SK-N-SH (cell line): ENCODE measurements around the gene SPECC1L. TPM values are rescaled to one million over a fixed set of nuclear protein-coding genes. Genes with fewer than 3 reads are reported as not detected.

Experiments used
- CTCF ChIA-PET: fragments of 300-600, 350-600 bp; formaldehyde crosslinking; extraction: SDS; loops from one replicate; lab custom pipeline; 2021; lab: Yijun Ruan, JAX
- POLR2A ChIA-PET: fragments of 350-600 bp; sonication (Branson Sonifier 250); formaldehyde crosslinking; extraction: SDS; loops from one replicate; lab custom pipeline; 2020; ENCODE audit warnings: antibody characterized with exemption, inconsistent platforms; lab: Yijun Ruan, JAX
- DNase-seq: peaks from one replicate; pipeline ENCODE4 v3.0.0; 2012
- H2AFZ ChIP-seq: fragments of 200-600 bp; sonication (generic); 2 replicates; pipeline ENCODE4 v1.8.1; 2016; ENCODE audit warnings: antibody characterized with exemption, mild to moderate bottlenecking, low read depth
- H3F3A ChIP-seq: fragments of 200-600 bp; sonication (generic); replicated peaks from 2 replicates; pipeline ENCODE3; 2016; ENCODE audit warnings: antibody characterized with exemption, mild to moderate bottlenecking; ENCODE audit not compliant: insufficient read depth
- H3K27ac ChIP-seq, 2 experiments: fragments of 200-500 bp in 1 of 2; fragments of 200-600 bp in 1 of 2; sonication (Bioruptor generic) in 1 of 2; sonication (generic), shearing (Covaris generic) in 1 of 2; 2 replicates each; pipeline versions ENCODE4 v1.5.1 to v1.6.1; 2014 to 2016; ENCODE audit warnings: low read depth in 2 of 2, inconsistent platforms in 1 of 2, low read length in 1 of 2, mild to moderate bottlenecking in 1 of 2, mixed read lengths in 1 of 2
- H3K27me3 ChIP-seq: fragments of 200-600 bp; sonication (generic), shearing (Covaris generic); 2 replicates; pipeline ENCODE4 v1.6.1; 2016; ENCODE audit warnings: mixed run types; ENCODE audit not compliant: insufficient read depth
- H3K36me3 ChIP-seq, 2 experiments: fragments of 200-500 bp in 1 of 2; fragments of 200-600 bp in 1 of 2; sonication (Bioruptor generic) in 1 of 2; sonication (generic) in 1 of 2; replicated peaks in 1 of 2; 2 replicates each; pipeline versions ENCODE3 to v1.5.1; 2014 to 2016; ENCODE audit warnings: low read length in 1 of 2, mild to moderate bottlenecking in 1 of 2; ENCODE audit not compliant: insufficient read depth in 2 of 2, control insufficient read depth in 1 of 2
- H3K4me1 ChIP-seq, 2 experiments: fragments of 200-500 bp in 1 of 2; fragments of 200-600 bp in 1 of 2; sonication (Bioruptor generic) in 1 of 2; sonication (generic), shearing (Covaris generic) in 1 of 2; 2 replicates each; pipeline versions ENCODE4 v1.5.1 to v1.6.1; 2014 to 2016; ENCODE audit warnings: low read depth in 1 of 2, low read length in 1 of 2, mixed run types in 1 of 2; ENCODE audit not compliant: insufficient read depth in 2 of 2, control insufficient read depth in 1 of 2
- H3K4me2 ChIP-seq: fragments of 200-600 bp; sonication (generic), shearing (Covaris generic); 2 replicates; pipeline ENCODE4 v1.6.1; 2017; ENCODE audit warnings: mixed run types
- H3K4me3 ChIP-seq, 2 experiments: fragments of 200-500 bp in 1 of 2; fragments of 200-600 bp in 1 of 2; sonication (Bioruptor generic) in 1 of 2; sonication (generic), shearing (Covaris generic) in 1 of 2; 2 replicates each; pipeline versions ENCODE4 v1.5.1 to v1.8.1; 2014 to 2016; ENCODE audit warnings: low read depth in 2 of 2, inconsistent platforms in 1 of 2, low read length in 1 of 2, mild to moderate bottlenecking in 1 of 2, mixed read lengths in 1 of 2, moderate library complexity in 1 of 2
- H3K79me2 ChIP-seq: fragments of 200-600 bp; sonication (generic); 2 replicates; pipeline ENCODE4 v1.8.1; 2017; ENCODE audit warnings: mild to moderate bottlenecking; ENCODE audit not compliant: insufficient read depth
- H3K9ac ChIP-seq: fragments of 200-600 bp; sonication (generic); 2 replicates; pipeline ENCODE4 v1.6.1; 2017; ENCODE audit warnings: mixed run types
- H3K9me2 ChIP-seq: fragments of 200-600 bp; sonication (generic); 2 replicates; pipeline ENCODE4 v1.6.1; 2017; ENCODE audit warnings: mixed run types
- H3K9me3 ChIP-seq: fragments of 200-600 bp; sonication (generic); 2 replicates; pipeline ENCODE4 v1.6.1; 2017; ENCODE audit warnings: mixed run types, mild to moderate bottlenecking, moderate library complexity
- H4K20me1 ChIP-seq: fragments of 200-600 bp; sonication (generic); 2 replicates; pipeline ENCODE4 v1.6.1; 2017; ENCODE audit warnings: mild to moderate bottlenecking, mixed run types; ENCODE audit not compliant: insufficient read depth
- CHD2 ChIP-seq: fragments of 150-350 bp; IDR thresholded peaks from 2 replicates; pipeline ENCODE4 v1.6.1; 2018; ENCODE audit warnings: low read length; ENCODE audit not compliant: partially characterized antibody
- GATA2 ChIP-seq: sonication (generic); formaldehyde crosslinking; IDR thresholded peaks from 2 replicates; pipeline ENCODE4 v1.5.0; 2020; ENCODE audit warnings: mild to moderate bottlenecking, missing genetic modification reagents
- JUND ChIP-seq: IDR thresholded peaks from 2 replicates; pipeline ENCODE4 v1.4.0; 2012
- MEF2A ChIP-seq: IDR thresholded peaks from 2 replicates; pipeline ENCODE4 v1.4.0; 2012; ENCODE audit warnings: low read depth, borderline replicate concordance
- MXI1 ChIP-seq: IDR thresholded peaks from 2 replicates; pipeline ENCODE4 v1.6.1; 2012; ENCODE audit warnings: mild to moderate bottlenecking, low read depth, low read length, improper control_type of control experiment
- POLR2AphosphoS5 ChIP-seq: IDR thresholded peaks from 2 replicates; pipeline ENCODE4 v1.6.1; 2012; ENCODE audit warnings: low read depth, low read length
- RCOR1 ChIP-seq: fragments of 150-350 bp; IDR thresholded peaks from 2 replicates; pipeline ENCODE4 v1.6.1; 2017; ENCODE audit warnings: antibody characterized with exemption, low read length
- RFX5 ChIP-seq: IDR thresholded peaks from 2 replicates; pipeline ENCODE4 v1.6.1; 2012; ENCODE audit warnings: mild to moderate bottlenecking, improper control_type of control experiment, low read length
- RXRA ChIP-seq: IDR thresholded peaks from 2 replicates; pipeline ENCODE4 v1.4.0; 2012; ENCODE audit warnings: low read depth, mild to moderate bottlenecking, borderline replicate concordance
- SMC3 ChIP-seq: IDR thresholded peaks from 2 replicates; pipeline ENCODE4 v1.6.1; 2012; ENCODE audit warnings: low read depth, low read length, improper control_type of control experiment
- YY1 ChIP-seq: IDR thresholded peaks from 2 replicates; pipeline ENCODE4 v1.4.0; 2012; ENCODE audit warnings: low read depth, mild to moderate bottlenecking
- WGBS: methylation state at CpG from one replicate; pipeline ENCODE4 v1.1.6; 2017; ENCODE audit warnings: low lambda C conversion rate; 5-methylcytosine and 5-hydroxymethylcytosine counted together
- polyA plus RNA-seq, 3 experiments: library from polyadenylated mRNA; depleted of rRNA; stranded (reverse); fragments of >200 nt; gene quantifications; 2 replicates each; pipeline ENCODE4 v1.2.3, GENCODE V29; 2012
- TF ChIP-seq, protein P1 (sequence below): fragments of 200-600 bp; sonication (generic); IDR thresholded peaks from 2 replicates; pipeline ENCODE4 v1.6.1; 2017; ENCODE audit warnings: antibody characterized with exemption, mild to moderate bottlenecking, moderate library complexity
- TF ChIP-seq, protein P2 (sequence below): fragments of 150-350 bp; IDR thresholded peaks from 2 replicates; pipeline ENCODE4 v1.6.1; 2016; ENCODE audit warnings: mild to moderate bottlenecking, low read depth, low read length
- TF ChIP-seq, protein P3 (sequence below): fragments of 150-350 bp; IDR thresholded peaks from 2 replicates; pipeline ENCODE4 v1.6.1; 2017; ENCODE audit warnings: antibody characterized with exemption, low read length, low read depth, borderline replicate concordance
- TF ChIP-seq, protein P4 (sequence below): IDR thresholded peaks from 2 replicates; pipeline ENCODE4 v1.4.0; 2012; ENCODE audit warnings: low read depth
- TF ChIP-seq, protein P5 (sequence below): IDR thresholded peaks from 2 replicates; pipeline ENCODE4 v1.4.0; 2012; ENCODE audit warnings: low read depth, borderline replicate concordance

The SPECC1L gene
- polyA plus RNA-seq, 1 of the 3 experiments (the other 2 are of a cell fraction): 22.9 TPM

DNA sequence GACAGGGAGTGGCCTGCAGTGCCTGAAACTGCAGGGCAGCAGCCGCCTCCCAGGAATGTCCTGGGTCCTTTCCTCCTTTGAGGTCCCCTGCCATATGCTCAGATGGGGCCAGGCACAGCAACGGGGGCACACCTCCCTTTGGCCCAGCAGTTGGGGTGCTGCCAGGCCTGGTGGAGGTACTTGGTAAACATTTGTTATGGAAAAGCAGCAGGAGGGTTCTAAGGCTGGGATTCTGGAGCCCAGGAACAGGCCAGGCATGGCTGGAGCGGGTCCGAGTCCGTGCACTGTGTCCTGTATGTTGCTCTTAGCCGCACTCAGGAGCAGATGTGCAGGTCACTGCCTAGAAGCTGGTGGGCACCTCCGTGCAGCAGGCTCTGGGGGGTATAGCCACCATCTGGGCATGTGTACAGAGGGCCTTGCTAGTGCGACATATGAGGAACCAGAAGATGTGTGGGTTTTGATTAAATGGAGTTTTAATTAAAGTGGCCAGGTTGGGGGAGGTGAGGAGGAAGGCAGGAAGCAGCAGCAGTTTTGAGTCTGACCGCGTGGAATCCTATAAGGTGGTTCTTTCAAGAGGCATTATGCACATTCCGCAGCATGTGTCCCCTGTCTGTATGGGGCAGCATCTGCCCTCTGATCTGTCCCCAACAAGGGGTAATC lies 158.2 kb downstream of the SPECC1L start:
- peak; percentile 59 for DNase-seq
- Histone ChIP-seq H3K79me2 (no peaks in the 10 kb centered on the region), H3K9me3 (no peaks in the 10 kb centered on the region), H3K9me2 (no peaks in the 10 kb centered on the region), H3K9ac (no peak overlapping the region), H3K27ac (peak overlapping the region in 1 of 2 experiments; percentile 89; a peak in 2 of 4 replicates), H3K4me1 (peaks cover 9 to 89% of the 10 kb centered on the region in 2 experiments; a peak in 3 of 4 replicates), H2AFZ (no peak overlapping the region), H3K4me3 (no peak overlapping the region; a peak in 1 of 4 replicates), H4K20me1 (no peaks in the 10 kb centered on the region), H3F3A (no peaks in the 10 kb centered on the region)
- WGBS: 89% methylated on average over 11 of the region's 11 CpGs
- POLR2A ChIA-PET: interaction anchor here (1.2 kb wide), 1 partner anchor 14 kb away, joined by 3 read pairs; no protein-coding TSS in a partner anchor
- TF ChIP-seq, protein P1, sequence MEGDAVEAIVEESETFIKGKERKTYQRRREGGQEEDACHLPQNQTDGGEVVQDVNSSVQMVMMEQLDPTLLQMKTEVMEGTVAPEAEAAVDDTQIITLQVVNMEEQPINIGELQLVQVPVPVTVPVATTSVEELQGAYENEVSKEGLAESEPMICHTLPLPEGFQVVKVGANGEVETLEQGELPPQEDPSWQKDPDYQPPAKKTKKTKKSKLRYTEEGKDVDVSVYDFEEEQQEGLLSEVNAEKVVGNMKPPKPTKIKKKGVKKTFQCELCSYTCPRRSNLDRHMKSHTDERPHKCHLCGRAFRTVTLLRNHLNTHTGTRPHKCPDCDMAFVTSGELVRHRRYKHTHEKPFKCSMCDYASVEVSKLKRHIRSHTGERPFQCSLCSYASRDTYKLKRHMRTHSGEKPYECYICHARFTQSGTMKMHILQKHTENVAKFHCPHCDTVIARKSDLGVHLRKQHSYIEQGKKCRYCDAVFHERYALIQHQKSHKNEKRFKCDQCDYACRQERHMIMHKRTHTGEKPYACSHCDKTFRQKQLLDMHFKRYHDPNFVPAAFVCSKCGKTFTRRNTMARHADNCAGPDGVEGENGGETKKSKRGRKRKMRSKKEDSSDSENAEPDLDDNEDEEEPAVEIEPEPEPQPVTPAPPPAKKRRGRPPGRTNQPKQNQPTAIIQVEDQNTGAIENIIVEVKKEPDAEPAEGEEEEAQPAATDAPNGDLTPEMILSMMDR: no peak
- TF ChIP-seq RCOR1 (no peak), MXI1 (no peak), RXRA (no peak), YY1 (no peak), CHD2 (no peak), JUND (no peak), SMC3 (no peak), RFX5 (no peak), MEF2A (no peak), POLR2AphosphoS5 (no peak), GATA2 (CRISPR knock-in tag) (no peak)
- TF ChIP-seq, protein P2, sequence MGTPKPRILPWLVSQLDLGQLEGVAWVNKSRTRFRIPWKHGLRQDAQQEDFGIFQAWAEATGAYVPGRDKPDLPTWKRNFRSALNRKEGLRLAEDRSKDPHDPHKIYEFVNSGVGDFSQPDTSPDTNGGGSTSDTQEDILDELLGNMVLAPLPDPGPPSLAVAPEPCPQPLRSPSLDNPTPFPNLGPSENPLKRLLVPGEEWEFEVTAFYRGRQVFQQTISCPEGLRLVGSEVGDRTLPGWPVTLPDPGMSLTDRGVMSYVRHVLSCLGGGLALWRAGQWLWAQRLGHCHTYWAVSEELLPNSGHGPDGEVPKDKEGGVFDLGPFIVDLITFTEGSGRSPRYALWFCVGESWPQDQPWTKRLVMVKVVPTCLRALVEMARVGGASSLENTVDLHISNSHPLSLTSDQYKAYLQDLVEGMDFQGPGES: no peak
- TF ChIP-seq, protein P3, sequence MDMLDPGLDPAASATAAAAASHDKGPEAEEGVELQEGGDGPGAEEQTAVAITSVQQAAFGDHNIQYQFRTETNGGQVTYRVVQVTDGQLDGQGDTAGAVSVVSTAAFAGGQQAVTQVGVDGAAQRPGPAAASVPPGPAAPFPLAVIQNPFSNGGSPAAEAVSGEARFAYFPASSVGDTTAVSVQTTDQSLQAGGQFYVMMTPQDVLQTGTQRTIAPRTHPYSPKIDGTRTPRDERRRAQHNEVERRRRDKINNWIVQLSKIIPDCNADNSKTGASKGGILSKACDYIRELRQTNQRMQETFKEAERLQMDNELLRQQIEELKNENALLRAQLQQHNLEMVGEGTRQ: no peak
- TF ChIP-seq, protein P4, sequence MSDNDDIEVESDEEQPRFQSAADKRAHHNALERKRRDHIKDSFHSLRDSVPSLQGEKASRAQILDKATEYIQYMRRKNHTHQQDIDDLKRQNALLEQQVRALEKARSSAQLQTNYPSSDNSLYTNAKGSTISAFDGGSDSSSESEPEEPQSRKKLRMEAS: no peak
- TF ChIP-seq, protein P5, sequence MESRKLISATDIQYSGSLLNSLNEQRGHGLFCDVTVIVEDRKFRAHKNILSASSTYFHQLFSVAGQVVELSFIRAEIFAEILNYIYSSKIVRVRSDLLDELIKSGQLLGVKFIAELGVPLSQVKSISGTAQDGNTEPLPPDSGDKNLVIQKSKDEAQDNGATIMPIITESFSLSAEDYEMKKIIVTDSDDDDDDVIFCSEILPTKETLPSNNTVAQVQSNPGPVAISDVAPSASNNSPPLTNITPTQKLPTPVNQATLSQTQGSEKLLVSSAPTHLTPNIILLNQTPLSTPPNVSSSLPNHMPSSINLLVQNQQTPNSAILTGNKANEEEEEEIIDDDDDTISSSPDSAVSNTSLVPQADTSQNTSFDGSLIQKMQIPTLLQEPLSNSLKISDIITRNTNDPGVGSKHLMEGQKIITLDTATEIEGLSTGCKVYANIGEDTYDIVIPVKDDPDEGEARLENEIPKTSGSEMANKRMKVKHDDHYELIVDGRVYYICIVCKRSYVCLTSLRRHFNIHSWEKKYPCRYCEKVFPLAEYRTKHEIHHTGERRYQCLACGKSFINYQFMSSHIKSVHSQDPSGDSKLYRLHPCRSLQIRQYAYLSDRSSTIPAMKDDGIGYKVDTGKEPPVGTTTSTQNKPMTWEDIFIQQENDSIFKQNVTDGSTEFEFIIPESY: no peak
- TF ChIP-seq, all 33 proteins: peak for 0
- H3K36me3 ChIP-seq: no peaks in the 10 kb centered on the region
- CTCF ChIA-PET: interaction anchor here (0.9 to 5.5 kb wide), 7 partner anchors 8 to 97 kb away, joined by 3 to 46 read pairs (median 4); no protein-coding TSS in a partner anchor
- no peaks in the 10 kb centered on the region for H3K27me3 ChIP-seq
- H3K4me2 ChIP-seq: no peak overlapping the region
